AG04450 (cell line): Measurements from ENCODE around the gene ADIPOR2. TPM values are rescaled to one million over a fixed set of nuclear protein-coding genes. Genes with fewer than 3 reads are reported as not detected.

Source experiments
- CTCF ChIA-PET: fragments of 300-600, 350-600 bp; formaldehyde crosslinking; extraction: SDS; loops from one replicate; lab custom pipeline; 2022; ENCODE audit warnings: antibody characterized with exemption, inconsistent platforms; lab: Charles Lee
- POLR2A ChIA-PET: fragments of 350-600 bp; formaldehyde crosslinking; extraction: SDS; loops from one replicate; lab custom pipeline; 2021; ENCODE audit warnings: antibody characterized with exemption, inconsistent platforms; lab: Yijun Ruan, JAX
- DNase-seq: peaks from one replicate; pipeline ENCODE4 v3.0.0-alpha.2; 2011; ENCODE audit warnings: low read depth, low spot score
- H3K27ac ChIP-seq: one replicate; pipeline ENCODE4 v1.5.1; 2012; ENCODE audit warnings: low read depth, low read length, control low read depth
- H3K27me3 ChIP-seq: one replicate; pipeline ENCODE4 v1.6.0; 2012; ENCODE audit warnings: low read length; ENCODE audit not compliant: control insufficient read depth, insufficient read depth
- H3K4me3 ChIP-seq: 2 replicates; pipeline ENCODE4 v1.5.1; 2011; ENCODE audit warnings: mild to moderate bottlenecking, low read depth, low read length, control low read depth
- H3K9me3 ChIP-seq: 2 replicates; pipeline ENCODE4 v1.5.1; 2012; ENCODE audit warnings: low read length; ENCODE audit not compliant: control insufficient read depth, insufficient read depth
- polyA plus RNA-seq: library from polyadenylated mRNA; depleted of rRNA; stranded (reverse); fragments of >200 nt; gene quantifications from 2 replicates; pipeline ENCODE4 v1.2.3, GENCODE V29; 2011
- TF ChIP-seq, protein P1 (sequence below): IDR thresholded peaks from 2 replicates; pipeline ENCODE4 v1.5.1; 2011; ENCODE audit warnings: low read depth, low read length, control low read depth, inconsistent platforms

Gene ADIPOR2
- polyA plus RNA-seq, 1 experiment = 39.5 TPM

- H3K4me3 ChIP-seq = no peak overlapping the region
- POLR2A ChIA-PET = no interaction called here
- TF ChIP-seq, protein P1, sequence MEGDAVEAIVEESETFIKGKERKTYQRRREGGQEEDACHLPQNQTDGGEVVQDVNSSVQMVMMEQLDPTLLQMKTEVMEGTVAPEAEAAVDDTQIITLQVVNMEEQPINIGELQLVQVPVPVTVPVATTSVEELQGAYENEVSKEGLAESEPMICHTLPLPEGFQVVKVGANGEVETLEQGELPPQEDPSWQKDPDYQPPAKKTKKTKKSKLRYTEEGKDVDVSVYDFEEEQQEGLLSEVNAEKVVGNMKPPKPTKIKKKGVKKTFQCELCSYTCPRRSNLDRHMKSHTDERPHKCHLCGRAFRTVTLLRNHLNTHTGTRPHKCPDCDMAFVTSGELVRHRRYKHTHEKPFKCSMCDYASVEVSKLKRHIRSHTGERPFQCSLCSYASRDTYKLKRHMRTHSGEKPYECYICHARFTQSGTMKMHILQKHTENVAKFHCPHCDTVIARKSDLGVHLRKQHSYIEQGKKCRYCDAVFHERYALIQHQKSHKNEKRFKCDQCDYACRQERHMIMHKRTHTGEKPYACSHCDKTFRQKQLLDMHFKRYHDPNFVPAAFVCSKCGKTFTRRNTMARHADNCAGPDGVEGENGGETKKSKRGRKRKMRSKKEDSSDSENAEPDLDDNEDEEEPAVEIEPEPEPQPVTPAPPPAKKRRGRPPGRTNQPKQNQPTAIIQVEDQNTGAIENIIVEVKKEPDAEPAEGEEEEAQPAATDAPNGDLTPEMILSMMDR = no peak
- no peak overlapping the region for H3K27ac ChIP-seq
- CTCF ChIA-PET = no interaction called here
- no peaks in the 10 kb centered on the region for H3K27me3 ChIP-seq
- H3K9me3 ChIP-seq = no peaks in the 10 kb centered on the region
- DNase-seq = no peak
These were observed 48.5 kb downstream of the ADIPOR2 start for GRCh38 chr12:1739368-1739767.

DNA sequence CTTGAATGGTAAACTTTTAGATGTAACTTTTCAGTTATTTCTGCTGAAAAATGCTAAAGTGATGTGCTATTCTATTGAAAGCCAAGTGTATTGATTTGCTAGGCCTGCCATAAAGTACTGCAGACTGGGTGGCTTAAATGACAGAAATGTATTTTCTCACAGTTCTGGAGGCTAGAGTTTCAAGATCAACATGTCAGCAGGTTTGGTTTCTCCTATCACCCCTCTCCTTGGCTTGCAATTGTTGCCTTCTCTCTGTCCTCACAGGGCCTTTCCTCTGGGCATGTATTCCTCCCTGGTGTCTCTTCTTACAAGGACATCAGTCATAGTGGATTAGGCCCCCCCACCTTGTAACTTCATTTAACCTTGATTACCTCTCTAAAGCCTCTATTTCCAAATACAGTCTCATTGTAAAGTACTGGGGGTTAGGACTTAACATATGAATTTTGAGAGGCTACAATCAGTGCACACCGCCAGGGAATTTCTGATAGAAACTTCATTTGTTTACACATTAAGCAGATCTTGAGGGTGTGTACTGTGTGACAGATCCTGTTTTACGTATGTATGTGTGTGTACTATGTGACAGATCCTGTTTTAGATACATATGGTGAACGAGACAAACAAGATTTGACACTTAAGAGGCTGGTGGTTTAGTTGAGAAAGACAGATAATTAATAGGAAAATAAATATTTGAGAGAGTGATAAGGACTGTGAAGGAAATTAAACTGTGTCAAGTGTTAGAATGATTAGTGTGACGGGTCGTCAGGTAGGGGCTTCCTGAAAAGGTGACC, 49.5 kb downstream of the ADIPOR2 start:
- ChIA-PET POLR2A (no interaction called here), CTCF (no interaction called here)
- no peak overlapping the region for H3K27ac ChIP-seq
- TF ChIP-seq, protein P1 = no peak
- no peaks in the 10 kb centered on the region for H3K27me3 ChIP-seq
- DNase-seq = no peak
- H3K4me3 ChIP-seq = no peak overlapping the region
- no peaks in the 10 kb centered on the region for H3K9me3 ChIP-seq

- POLR2A ChIA-PET = no interaction called here
- Histone ChIP-seq H3K4me3 (no peak overlapping the region), H3K27me3 (no peaks in the 10 kb centered on the region), H3K27ac (no peak overlapping the region), H3K9me3 (no peaks in the 10 kb centered on the region)
- CTCF ChIA-PET = no interaction called here
- no peak for DNase-seq
- TF ChIP-seq, protein P1 = no peak
These were observed 50.5 kb downstream of the ADIPOR2 start for GRCh38 chr12:1741154-1741949.

- peaks cover 15% of the 10 kb centered on the region for H3K9me3 ChIP-seq
- no peak for DNase-seq
- ChIA-PET POLR2A (no interaction called here), CTCF (no interaction called here)
- H3K27me3 ChIP-seq = no peaks in the 10 kb centered on the region
- H3K4me3 ChIP-seq = no peak overlapping the region
- TF ChIP-seq, protein P1 = no peak
- H3K27ac ChIP-seq = no peak overlapping the region
These were observed 54.1 kb downstream of the ADIPOR2 start for GRCh38 chr12:1744932-1745331.

DNA sequence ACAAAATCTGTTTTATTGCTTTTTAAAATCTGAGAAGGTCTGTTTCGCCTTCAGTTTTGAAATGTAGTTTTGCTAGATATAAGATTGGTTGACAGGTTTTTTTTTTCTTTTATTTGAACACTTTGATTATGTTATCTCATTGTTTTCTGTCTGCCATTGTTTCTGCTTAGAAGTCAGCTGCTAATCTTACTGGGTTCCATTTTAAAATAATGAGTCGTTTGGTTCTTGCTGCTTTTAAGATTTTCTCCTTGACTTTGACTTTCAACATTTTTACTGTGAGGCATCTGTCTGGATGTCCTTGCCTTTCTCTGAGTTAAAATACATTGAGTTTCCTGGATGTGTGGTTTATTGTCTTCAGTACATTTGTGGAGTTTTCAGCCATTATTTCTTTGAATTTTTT, 56.7 kb downstream of the ADIPOR2 start:
- H3K9me3 ChIP-seq = peaks cover 15% of the 10 kb centered on the region
- no peak for DNase-seq
- no peak overlapping the region for H3K4me3 ChIP-seq
- TF ChIP-seq, protein P1 = no peak
- ChIA-PET POLR2A (no interaction called here), CTCF (interaction anchor here (0.9 kb wide), 1 partner anchor 43 kb away, joined by 3 read pairs; no protein-coding TSS in a partner anchor)
- no peaks in the 10 kb centered on the region for H3K27me3 ChIP-seq
- H3K27ac ChIP-seq = no peak overlapping the region
